A673 (cell line): Measurements from ENCODE around the gene ZNF653. TPM values are rescaled to one million over a fixed set of nuclear protein-coding genes. Genes with fewer than 3 reads are reported as not detected.
"Not testable (repeated sequence)": the region's sequence is repeated elsewhere in the genome, so short reads cannot be mapped to it uniquely, and the experiment has no call there.

Experiments used
- BruUV-seq: library from RNA; stranded (reverse); fragments of 400-500 nt; replicated peaks from 2 replicates; lab custom pipeline; 2021; lab: Mats Ljungman, UMichigan
- CTCF ChIA-PET: fragments of 300-600 bp; sonication (Branson Sonifier 250); formaldehyde crosslinking; loops from one replicate; lab custom pipeline; 2022; ENCODE audit warnings: antibody characterized with exemption; lab: Charles Lee
- POLR2A ChIA-PET: fragments of 300-600 bp; sonication (Branson Sonifier 250); formaldehyde crosslinking; loops from one replicate; lab custom pipeline; 2022; ENCODE audit warnings: antibody characterized with exemption; ENCODE audit not compliant: low non-redundant PET; lab: Charles Lee
- DNase-seq: peaks from one replicate; pipeline ENCODE4 v3.0.0-alpha.2; 2015; ENCODE audit warnings: low spot score
- H3K27ac ChIP-seq: fragments of 200-600 bp; sonication (generic); 2 replicates; pipeline ENCODE4 v1.5.1; 2016; ENCODE audit warnings: mixed run types, low read depth, mild to moderate bottlenecking, mixed read lengths, antibody characterized with exemption, low read length; ENCODE audit not compliant: poor library complexity, severe bottlenecking
- H3K27me3 ChIP-seq: fragments of 200-600 bp; sonication (generic); replicated peaks from 2 replicates; pipeline ENCODE4 v1.6.1; 2017; ENCODE audit warnings: mixed run types, low read depth, mild to moderate bottlenecking, mixed read lengths, antibody characterized with exemption, low read length; ENCODE audit not compliant: insufficient read depth, poor library complexity
- H3K36me3 ChIP-seq: fragments of 200-600 bp; sonication (generic); 2 replicates; pipeline ENCODE4 v1.6.1; 2016; ENCODE audit warnings: mixed run types, mild to moderate bottlenecking, mixed read lengths, antibody characterized with exemption, low read length; ENCODE audit not compliant: insufficient read depth, poor library complexity, severe bottlenecking
- H3K4me1 ChIP-seq: fragments of 200-600 bp; sonication (generic); 2 replicates; pipeline ENCODE4 v1.6.1; 2017; ENCODE audit warnings: mixed run types, mild to moderate bottlenecking, mixed read lengths, antibody characterized with exemption, low read length; ENCODE audit not compliant: insufficient read depth, poor library complexity, severe bottlenecking
- H3K4me3 ChIP-seq: fragments of 200-600 bp; sonication (generic); 2 replicates; pipeline ENCODE4 v1.5.1; 2016; ENCODE audit warnings: low read depth, mixed run types, mild to moderate bottlenecking, mixed read lengths, low read length; ENCODE audit not compliant: poor library complexity, severe bottlenecking
- H3K9me3 ChIP-seq: fragments of 200-600 bp; sonication (generic); 2 replicates; pipeline ENCODE4 v1.6.1; 2016; ENCODE audit warnings: mixed run types, low read depth, mild to moderate bottlenecking, mixed read lengths, antibody characterized with exemption, low read length; ENCODE audit not compliant: poor library complexity, severe bottlenecking
- EZH2 ChIP-seq: fragments of 200-600 bp; sonication (generic); IDR thresholded peaks from 2 replicates; pipeline ENCODE4 v1.6.1; 2017; ENCODE audit warnings: borderline replicate concordance, low read depth, mild to moderate bottlenecking, mixed read lengths, antibody characterized with exemption, low read length; ENCODE audit not compliant: poor library complexity, severe bottlenecking
- intact Hi-C: fragments of 100-400 bp; cut with micrococcal nuclease; formaldehyde crosslinking; loops from one replicate; pipeline ENCODE4 v1.10.0; 2022; ENCODE audit not compliant: unreplicated experiment
- microRNA-seq: library from miRNA; unstranded; fragments of <30 nt; microRNA quantifications from one replicate; pipeline ENCODE4 v1.2.0, GENCODE V29; 2021
- total RNA-seq: library from RNA; stranded (reverse); gene quantifications from 2 replicates; pipeline ENCODE4 v1.2.3, GENCODE V29; 2021
- TF ChIP-seq, protein P1 (sequence below): fragments of 300-800, 200-600 bp; sonication (generic); conservative IDR thresholded peaks from 2 replicates; pipeline ENCODE4 v1.5.1; 2017; ENCODE audit warnings: low read depth, mild to moderate bottlenecking, antibody characterized with exemption, low read length, moderate library complexity, mixed read lengths

Gene ZNF653
- total RNA-seq, 1 experiment from 2014 or later, result 15.9 TPM

DNA sequence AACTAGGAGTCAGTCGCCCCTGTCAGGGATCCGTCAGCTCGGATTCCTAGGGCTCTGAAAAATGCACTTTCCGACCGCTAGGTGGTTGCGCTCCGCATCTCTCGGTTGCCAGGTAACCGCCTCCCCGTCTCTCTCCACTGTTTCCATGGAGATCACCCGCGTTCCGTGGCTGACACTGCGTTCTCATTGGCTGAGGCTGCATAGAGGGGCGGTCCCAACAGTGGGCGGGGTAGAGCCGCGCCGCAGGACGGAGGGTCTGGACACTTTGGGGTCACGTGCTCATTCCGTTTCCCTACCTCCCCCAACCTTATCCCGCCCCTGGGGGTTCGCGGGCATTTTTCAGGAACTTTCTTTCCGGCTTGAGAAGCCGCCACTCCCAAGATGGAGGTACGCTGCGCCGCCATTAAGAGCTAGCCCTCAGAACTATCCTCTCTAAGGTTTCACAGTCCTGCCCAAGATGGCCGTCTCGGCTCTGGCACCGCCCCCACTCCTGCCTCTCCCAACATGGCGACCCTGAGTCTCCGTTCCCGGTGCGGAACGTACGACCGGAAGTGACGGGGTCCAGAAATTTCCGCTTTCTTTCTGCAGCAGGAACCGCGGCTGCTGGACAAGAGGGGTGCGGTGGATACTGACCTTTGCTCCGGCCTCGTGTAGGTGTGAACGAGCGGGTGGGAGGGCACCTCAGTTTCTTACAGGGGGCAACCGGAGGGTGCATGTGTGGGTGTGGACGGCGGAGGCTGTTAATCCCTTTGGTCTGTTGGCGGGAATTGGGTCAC, 70.4 kb downstream of the ZNF653 start, which contains the start of the genes ODAD3 and PRKCSH:
Gene ODAD3, minus strand, starts transcription at position 65 of the 776 bp plus-strand sequence. CDS start 105 bp downstream, outside the sequence.
Gene PRKCSH, plus strand, starts transcription at position 579 of the 776 bp plus-strand sequence. CDS start 483 bp downstream, outside the sequence.
- Histone ChIP-seq H3K9me3 (no peaks in the 10 kb centered on the region), H3K27ac (peak within 1 kb of the TSS; percentile 82), H3K4me3 (peak within 1 kb of the TSS; percentile 67), H3K4me1 (peaks cover 13% of the 10 kb centered on the region), H3K36me3 (peaks cover 28% of the 10 kb centered on the region), H3K27me3 (no peaks in the 10 kb centered on the region)
- DNase-seq, result peak; percentile 100
- ChIA-PET CTCF (interaction anchor here (0.6 to 2.7 kb wide), 7 partner anchors 10 to 159 kb away, joined by 3 to 14 read pairs (median 4); no protein-coding TSS in a partner anchor), POLR2A (interaction anchor here (0.5 kb wide), 1 partner anchor 516 kb away, joined by 3 read pairs; no protein-coding TSS in a partner anchor)
- TF ChIP-seq EZH2, result no peak
- TF ChIP-seq, protein P1, sequence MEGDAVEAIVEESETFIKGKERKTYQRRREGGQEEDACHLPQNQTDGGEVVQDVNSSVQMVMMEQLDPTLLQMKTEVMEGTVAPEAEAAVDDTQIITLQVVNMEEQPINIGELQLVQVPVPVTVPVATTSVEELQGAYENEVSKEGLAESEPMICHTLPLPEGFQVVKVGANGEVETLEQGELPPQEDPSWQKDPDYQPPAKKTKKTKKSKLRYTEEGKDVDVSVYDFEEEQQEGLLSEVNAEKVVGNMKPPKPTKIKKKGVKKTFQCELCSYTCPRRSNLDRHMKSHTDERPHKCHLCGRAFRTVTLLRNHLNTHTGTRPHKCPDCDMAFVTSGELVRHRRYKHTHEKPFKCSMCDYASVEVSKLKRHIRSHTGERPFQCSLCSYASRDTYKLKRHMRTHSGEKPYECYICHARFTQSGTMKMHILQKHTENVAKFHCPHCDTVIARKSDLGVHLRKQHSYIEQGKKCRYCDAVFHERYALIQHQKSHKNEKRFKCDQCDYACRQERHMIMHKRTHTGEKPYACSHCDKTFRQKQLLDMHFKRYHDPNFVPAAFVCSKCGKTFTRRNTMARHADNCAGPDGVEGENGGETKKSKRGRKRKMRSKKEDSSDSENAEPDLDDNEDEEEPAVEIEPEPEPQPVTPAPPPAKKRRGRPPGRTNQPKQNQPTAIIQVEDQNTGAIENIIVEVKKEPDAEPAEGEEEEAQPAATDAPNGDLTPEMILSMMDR, result peak; percentile 91
- intact Hi-C loops, result loop anchor here (5.0 kb wide), 1 partner anchor 53 kb away; the partner anchor contains the start of gene EPOR
- no TSS peak for BruUV-seq

DNA sequence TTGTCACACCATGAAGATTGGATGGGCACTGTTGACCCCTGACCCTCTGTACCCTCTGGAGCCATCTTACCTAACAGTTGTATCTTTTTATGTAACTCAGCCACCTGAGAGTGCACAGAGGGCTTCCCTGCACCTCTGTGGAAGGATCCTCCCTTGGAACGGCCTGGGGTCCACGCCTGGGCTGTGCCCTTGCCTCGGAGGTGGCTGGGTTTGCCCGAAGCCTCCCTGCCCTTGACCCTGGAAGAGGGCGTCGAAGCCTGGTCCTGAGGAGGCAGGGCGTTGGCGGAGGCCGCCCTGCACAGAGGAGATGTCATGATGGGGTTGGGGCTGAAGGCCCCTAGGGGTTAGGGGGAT, 71.0 kb downstream of the ZNF653 start:
- H3K27ac ChIP-seq, result peak overlapping the region; percentile 51
- H3K27me3 ChIP-seq, result no peaks in the 10 kb centered on the region
- no peak for DNase-seq
- ChIA-PET POLR2A (no interaction called here), CTCF (interaction anchor here (0.6 to 2.7 kb wide), 6 partner anchors 11 to 160 kb away, joined by 3 to 14 read pairs (median 4); no protein-coding TSS in a partner anchor)
- peaks cover 13% of the 10 kb centered on the region for H3K4me1 ChIP-seq
- peaks cover 24% of the 10 kb centered on the region for H3K36me3 ChIP-seq
- intact Hi-C loops, result loop anchor here (5.0 kb wide), 1 partner anchor 52 kb away; the partner anchor contains the start of gene EPOR
- peak overlapping the region; percentile 67 for H3K4me3 ChIP-seq
- H3K9me3 ChIP-seq, result no peaks in the 10 kb centered on the region
- BruUV-seq, result no TSS peak
- no peak for TF ChIP-seq EZH2
- TF ChIP-seq, protein P1, result no peak

DNA sequence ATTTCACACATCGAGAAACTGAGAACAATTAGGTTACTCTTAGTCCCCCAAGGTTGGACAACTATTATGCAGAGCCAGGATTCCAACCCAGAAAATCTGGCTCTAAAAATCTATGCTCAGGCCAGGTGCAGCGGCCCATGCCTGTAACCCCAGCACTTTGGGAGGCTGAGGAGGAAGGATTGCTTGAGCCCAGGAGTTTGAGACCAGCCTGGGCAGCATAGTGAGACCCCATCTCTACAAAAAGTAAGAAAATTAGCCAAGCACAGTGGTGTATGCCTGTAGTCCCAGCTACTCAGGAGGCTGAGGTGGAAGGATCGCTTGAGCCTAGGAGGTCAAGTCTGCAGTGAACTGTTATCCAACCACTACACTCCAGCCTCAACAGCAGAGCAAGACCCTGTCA, 72.1 kb downstream of the ZNF653 start:
- H3K27me3 ChIP-seq, H3K9me3 ChIP-seq, POLR2A ChIA-PET, H3K4me3 ChIP-seq, H3K27ac ChIP-seq, intact Hi-C loops, BruUV-seq, DNase-seq: not testable (repeated sequence)
- H3K36me3 ChIP-seq, result peaks cover 19% of the 10 kb centered on the region
- CTCF ChIA-PET, result interaction anchor here (0.6 to 0.7 kb wide), 2 partner anchors 110 to 295 kb away, joined by 3 to 9 read pairs; no protein-coding TSS in a partner anchor
- peaks cover 13% of the 10 kb centered on the region for H3K4me1 ChIP-seq

Small RNA genes within 50 kb of the gene (microRNA-seq; reads per million reads assigned to microRNA genes)
- gene MIR7974, result 11.1 reads per million, percentile 32 among the genes with 10 or more reads in this experiment

Other genes with a start within 250 kb of the ZNF653 start
- gene DOCK6, start 243.3 kb downstream of the ZNF653 start, total RNA-seq, result 15.6 and 24.5 TPM in 2 replicates
- not detected in 2 replicates for gene TSPAN16, start 209.7 kb downstream of the ZNF653 start, total RNA-seq
- 25.4 and 35.5 TPM in 2 replicates for gene RAB3D, start 166.2 kb downstream of the ZNF653 start, total RNA-seq
- gene TMEM205, start 159.6 kb downstream of the ZNF653 start, total RNA-seq, result 94.3 and 100 TPM in 2 replicates
- gene CCDC159, start 159.3 kb downstream of the ZNF653 start, total RNA-seq, result 7.9 and 11.6 TPM in 2 replicates
- 19.0 and 20.2 TPM in 2 replicates for gene PLPPR2, start 150.4 kb downstream of the ZNF653 start, total RNA-seq
- gene SWSAP1, start 131.2 kb downstream of the ZNF653 start, total RNA-seq, result 2.5 and 3.3 TPM in 2 replicates
- gene EPOR, start 121.5 kb downstream of the ZNF653 start, total RNA-seq, result 5.3 and 6.0 TPM in 2 replicates
- gene RGL3, start 86.5 kb downstream of the ZNF653 start, total RNA-seq, result 0.28 TPM in 1 of 2 replicates, not detected in the other
- 0.39 and 1.4 TPM in 2 replicates for gene ODAD3, start 70.7 kb downstream of the ZNF653 start, total RNA-seq
- 456 and 468 TPM in 2 replicates for gene PRKCSH, start 70.2 kb downstream of the ZNF653 start, total RNA-seq
- 5.3 TPM in 2 replicates for gene ELAVL3, start 24.8 kb downstream of the ZNF653 start, total RNA-seq
- gene ECSIT, start 23.3 kb upstream of the ZNF653 start, total RNA-seq, result 64.7 and 74.8 TPM in 2 replicates
- 0.60 TPM in 1 of 2 replicates, not detected in the other for gene CNN1, start 33.0 kb upstream of the ZNF653 start, total RNA-seq
- 83.5 and 97.9 TPM in 2 replicates for gene ELOF1, start 53.4 kb upstream of the ZNF653 start, total RNA-seq
- gene ACP5, start 71.8 kb upstream of the ZNF653 start, total RNA-seq, result not detected in 2 replicates
- 13.9 and 14.0 TPM in 2 replicates for gene ZNF627, start 91.6 kb upstream of the ZNF653 start, total RNA-seq
- gene ZNF823, start 233.1 kb upstream of the ZNF653 start, total RNA-seq, result 7.1 and 8.4 TPM in 2 replicates